HG03103 (cell line): Measurements from ENCODE around the gene GPR179.

Source experiments
- ATAC-seq: cut with Tn5 transposase; IDR thresholded peaks from one replicate; pipeline ENCODE4 v1.9.1; 2021; ENCODE audit warnings: low read depth; ENCODE audit not compliant: unreplicated experiment

Gene GPR179

DNA sequence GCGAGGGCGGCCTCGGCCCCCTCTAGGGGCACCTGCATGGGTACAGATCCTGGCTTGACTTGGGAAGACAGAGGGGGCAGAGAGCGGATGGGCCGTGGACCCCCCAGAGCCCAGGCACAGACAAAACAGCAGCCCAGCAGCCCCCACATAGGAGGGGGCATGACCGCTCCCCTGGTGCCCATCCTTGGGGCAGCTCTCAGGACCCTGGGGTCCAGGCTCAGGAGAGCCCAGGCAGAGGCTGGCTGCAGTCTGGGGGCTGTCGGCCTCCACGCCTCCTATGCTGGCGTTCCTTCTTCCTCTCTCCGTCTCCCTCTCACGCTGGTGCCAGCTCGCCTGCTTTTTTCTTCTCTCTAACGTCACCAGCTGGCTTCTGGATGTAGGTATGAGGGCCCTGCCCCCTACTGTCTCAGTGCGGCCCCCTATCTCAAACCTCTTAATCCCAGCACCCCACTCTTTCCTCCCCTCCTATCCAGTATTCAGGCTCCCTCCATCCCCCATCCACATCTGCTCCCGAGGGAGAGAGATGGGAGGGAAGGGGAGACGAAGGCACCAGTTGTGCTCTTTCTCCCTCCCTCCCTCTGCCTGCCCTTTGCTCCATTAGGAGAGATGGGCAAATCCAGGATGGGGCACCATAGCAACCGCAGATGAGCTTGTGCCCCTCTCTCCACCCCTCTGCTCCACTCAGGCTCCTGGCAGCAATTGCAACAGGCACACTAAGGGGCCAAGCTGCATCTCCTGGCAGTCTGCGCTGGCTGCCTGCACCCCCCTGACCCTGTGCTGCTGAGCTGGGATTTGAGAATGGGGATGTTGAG is at the start of gene GPR179:
TSS of gene GPR179 (minus strand) at position 349 of the 812 bp plus-strand sequence. CDS start at position 182, 167 bp downstream.
- ATAC-seq: no peak

DNA sequence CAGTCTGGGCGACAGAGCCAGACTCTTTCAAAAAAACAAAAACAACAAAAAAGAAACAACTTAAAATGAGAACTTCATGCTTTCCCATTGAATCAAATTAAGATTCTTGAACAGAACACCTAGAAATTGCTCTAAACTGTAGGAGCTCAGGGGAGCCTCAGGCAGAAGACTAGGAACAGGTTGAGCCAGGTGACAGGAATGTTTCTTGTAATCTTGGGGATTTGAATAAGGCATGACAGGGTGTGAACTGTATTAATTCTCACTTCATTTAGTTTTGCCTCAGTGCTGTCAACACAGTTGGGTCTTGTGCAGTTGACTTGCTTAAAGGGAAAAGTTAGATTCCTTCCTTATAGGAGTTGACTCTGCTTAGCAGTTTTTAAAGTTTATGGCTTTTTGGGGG is 35.7 kb upstream of the GPR179 start:
- ATAC-seq: no peak

DNA sequence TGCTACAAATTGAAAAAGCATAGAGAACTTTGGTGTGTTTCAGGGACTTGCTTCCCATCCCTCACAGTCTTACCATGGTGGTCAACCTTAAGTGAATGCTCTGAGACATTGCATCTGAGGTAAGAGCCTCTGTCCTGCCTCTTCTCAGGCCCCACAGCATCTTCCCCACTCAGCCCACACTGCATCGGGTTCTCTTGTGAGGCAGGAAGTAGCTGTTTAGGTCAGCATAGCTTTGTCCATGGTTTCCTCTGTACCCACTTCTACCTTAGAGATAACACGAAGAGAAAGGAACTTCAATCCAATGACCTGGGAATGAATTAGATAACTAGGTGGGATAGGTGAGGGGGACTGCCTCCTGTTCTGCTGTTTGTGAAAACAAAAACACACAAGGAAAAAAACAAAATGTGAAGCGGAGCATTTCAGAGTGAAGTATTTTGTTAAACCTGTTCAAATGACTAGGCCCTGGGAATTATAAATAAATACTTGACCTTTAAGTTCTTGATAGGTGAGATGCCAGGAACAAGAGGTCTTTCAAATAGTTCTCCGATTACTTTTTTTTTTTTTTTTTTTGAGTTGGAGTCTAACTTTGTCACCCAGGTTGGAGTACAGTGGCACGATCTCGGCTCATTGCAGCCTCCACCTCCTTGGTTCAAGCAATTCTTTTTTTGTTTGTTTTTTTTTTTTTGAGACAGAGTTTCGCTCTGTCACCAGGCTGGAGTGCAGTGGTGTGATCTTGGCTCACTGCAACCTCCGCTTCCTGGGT is 25.5 kb upstream of the GPR179 start:
- ATAC-seq: no peak

DNA sequence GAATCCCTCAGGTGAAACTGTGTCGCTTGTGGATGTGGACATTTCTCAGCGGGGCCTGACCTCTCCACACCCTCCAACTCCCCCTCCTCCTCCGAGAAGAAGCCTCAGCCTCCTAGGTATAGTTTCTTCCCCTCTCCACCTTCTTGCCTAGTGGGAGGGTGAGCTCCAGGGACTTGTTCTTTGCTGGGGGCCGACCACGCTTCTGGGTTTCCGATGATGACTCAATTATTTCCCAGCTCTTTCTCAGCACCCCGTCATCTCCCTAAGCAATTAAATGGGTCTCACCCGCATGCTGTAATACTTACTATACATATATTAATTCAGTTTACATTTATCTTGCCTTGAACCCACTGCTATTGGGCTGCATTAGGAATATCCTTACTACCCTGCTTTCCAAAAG is 21.0 kb upstream of the GPR179 start:
- ATAC-seq: no peak

DNA sequence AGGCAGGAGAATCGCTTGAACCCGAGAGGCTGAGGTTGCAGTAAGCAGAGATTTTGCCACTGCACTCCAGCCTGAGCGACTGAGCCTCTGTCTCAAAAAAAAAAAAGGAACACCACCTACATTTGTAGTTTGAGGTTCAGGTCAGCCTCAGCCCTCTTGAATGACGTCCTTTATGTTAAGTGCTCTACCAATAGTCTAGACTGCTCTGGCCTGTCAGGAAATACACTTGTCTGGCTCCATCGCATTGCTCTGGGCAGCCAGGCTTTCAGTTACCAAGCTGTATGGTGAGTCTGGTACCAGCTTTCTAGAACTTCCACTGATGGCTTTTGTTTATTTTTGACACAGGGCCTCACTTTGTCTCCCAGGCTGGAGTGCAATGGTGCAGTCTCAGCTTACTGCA is 19.3 kb upstream of the GPR179 start:
- no peak for ATAC-seq

DNA sequence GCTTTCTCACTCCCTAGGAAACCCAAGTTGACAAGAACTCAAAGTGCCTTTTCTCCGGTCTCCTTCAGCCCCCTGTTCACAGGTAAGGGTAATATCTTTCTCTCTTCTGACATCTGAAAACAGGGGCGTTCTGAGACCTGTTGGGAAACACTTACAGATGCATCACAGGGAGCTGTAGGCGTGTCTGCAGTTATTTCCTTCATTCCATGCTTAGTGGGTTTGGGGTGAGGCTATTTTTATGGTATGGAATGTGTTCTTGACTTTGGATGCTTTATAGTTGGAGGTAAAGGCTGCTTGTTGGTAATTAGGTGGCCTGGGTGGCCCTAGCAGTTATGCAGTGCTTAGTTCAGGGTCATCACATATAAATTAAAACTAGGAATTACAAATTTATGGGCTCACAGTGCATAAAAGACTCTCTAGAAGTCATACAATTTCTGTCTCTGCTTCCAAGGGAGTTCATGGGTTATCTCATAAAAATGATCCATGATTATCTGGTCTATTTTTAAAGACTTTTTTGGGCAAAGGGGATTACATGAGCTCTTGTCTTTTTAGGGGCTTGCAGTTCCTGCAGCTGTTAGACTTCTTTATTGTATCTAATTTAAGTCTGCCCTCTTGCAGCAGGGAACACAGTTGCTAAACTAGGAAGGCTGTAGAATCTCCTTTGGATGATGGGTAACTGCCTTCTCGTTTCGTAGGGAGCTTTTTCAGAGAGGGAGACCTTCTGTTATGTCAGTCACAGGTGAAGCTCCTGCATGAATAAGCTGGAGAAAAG is 18.1 kb upstream of the GPR179 start:
- no peak for ATAC-seq

- ATAC-seq: no peak
Observed at GRCh38 chr17:38358586-38359513, 15.1 kb upstream of the GPR179 start.

GRCh38 chr17:38357486-38358123 is 13.8 kb upstream of the GPR179 start:
- no peak for ATAC-seq

DNA sequence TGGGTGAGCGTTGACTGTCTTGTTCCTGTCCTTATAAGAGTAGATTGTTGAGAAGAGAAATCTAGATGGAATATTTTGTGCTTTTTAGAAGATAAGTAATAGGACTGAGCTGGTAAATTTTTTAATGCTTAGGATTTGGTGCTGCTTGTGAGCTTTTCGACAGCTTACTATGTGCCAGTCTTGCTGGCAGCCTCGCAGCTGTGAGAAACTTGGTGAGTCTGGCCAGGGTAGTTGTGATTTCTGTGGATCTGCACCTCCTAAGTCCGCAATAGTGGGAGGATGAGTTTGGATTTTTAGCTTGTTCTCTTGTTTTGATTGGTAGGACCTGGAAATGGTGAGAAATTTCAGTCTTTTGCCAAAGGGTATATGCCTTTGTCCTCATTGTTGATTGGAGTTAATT is 11.5 kb upstream of the GPR179 start:
- no peak for ATAC-seq

DNA sequence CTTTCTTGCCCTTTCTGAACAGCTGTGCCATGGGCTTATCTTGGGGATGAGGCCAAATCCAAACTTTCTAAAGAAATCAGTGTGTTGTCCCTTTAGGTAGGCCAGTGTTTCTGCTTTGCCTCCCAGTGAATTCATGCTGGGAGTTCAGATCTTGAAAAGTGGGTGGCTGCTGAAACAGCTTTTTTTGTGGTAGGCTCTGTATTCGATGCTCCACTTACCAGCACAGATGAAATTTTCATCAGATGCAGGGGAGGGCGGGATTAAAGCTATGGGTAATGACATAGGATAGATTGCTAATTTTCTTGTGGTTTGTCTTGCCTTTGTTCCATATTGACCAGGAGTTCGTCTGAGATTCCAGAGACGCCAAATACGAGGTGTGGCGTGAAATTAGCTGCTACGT is 10.7 kb upstream of the GPR179 start:
- no peak for ATAC-seq

DNA sequence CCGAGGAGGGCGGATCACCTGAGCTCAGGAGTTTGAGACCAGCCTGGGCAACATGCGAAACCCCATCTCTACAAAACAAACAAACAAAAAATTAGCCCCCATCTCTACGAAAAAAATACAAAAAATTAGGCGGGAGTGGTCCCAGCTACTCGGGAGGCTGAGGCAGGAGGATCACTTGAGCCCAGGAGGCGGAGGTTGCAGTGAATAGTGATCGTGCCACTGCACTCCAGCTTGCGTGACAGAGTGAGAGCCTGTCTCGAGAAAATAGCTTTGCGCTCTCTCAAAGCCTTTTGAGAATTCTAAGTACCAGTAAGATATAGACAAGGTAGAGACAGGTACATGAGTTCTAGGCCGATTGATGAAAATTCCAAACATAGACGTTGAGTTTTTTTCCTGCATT is 9.9 kb upstream of the GPR179 start:
- ATAC-seq: no peak

GRCh38 chr17:38353086-38353604 is 9.4 kb upstream of the GPR179 start:
- ATAC-seq: no peak

- no peak for ATAC-seq
Observed at GRCh38 chr17:38352245-38353085, 8.7 kb upstream of the GPR179 start.

DNA sequence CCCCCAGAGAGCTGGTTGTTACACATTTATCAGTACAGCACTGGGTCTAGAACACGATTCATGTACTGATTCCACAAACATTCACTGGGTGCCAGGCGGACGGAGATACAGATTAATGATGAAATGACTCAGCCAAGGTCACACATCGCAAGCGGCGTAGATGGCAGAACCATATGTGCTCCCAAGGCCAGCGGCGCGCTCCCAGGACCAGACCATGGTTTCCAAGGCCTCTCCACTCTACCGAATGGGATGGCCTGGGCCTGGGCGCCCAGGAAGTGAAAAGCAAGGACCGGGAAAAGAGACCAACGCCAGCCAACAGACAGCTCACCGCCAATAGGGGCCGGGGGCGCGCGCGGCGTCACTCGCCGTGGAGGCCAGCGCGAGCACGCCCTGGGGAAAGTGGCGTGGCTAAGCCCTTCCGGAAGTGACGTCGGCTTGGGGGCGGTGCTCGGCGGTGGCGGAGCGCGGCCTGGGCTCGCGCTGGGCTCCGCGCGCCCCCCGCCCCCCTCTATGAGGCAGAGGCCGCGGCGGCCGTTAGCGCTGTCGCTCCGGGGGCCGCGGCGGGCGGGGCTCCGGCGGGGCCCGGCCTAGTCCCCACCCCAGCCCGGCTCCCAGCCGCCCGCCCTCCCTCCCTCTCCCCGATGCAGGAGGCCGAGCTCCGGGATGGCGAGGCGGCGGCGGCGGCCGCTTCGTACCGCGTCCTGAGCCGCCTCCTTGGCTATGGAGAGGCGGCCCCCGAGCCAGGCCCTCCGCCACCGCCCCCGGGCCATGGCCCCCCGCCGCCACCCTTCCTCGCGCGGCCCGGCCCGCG is 7.9 kb upstream of the GPR179 start, which contains the start of gene SOCS7:
TSS of gene SOCS7 (plus strand) at position 433 of the 811 bp plus-strand sequence. CDS start at position 642, 209 bp downstream.
- peak; percentile 74 for ATAC-seq

- no peak for ATAC-seq
Observed at GRCh38 chr17:38350035-38350434, 6.3 kb upstream of the GPR179 start.

DNA sequence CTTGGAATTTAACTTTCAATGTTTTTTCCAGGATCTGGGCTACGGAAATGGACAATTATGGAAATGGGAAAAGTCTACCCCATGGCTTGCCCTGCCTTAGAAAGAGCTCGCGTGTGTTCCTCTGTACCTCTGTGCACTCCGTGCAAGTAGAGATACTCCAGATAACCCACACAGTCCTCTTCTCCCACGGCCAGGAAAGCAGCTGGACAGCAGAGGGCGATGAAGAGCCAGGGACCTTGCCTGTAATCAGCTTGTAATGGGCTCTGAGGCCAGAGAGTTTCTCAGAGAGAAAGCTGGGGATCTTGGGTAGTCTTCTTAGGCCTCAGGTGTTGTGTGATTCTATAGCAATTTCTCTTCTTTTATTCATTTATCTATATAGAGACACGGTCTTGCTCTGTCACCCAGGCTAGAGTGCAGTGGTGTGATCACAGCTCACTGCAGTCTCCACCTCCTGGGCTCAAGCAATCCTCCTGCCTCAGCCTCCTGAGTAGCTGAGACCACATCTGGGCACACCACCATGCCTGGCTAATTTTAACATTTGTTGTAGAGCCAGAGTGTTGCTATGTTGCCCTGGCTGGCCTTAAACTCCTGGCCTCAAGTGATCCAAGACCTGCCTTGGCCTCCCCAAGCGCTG is 5.5 kb upstream of the GPR179 start:
- ATAC-seq: no peak

GRCh38 chr17:38345743-38346142 is 2.0 kb upstream of the GPR179 start:
- no peak for ATAC-seq
